Activated naive CD8-positive, alpha-beta T cell treated with anti-CD3 and anti-CD28 coated beads, Interleukin-2, amount 10 ng/mL, durations not matched to agents 7 days and 5 days (primary cell): ENCODE results near the gene PNMA8B. TPM values are rescaled to one million over a fixed set of nuclear protein-coding genes. Genes with fewer than 3 reads are reported as not detected.
"Not testable (repeated sequence)": the region's sequence is repeated elsewhere in the genome, so short reads cannot be mapped to it uniquely, and the experiment has no call there.

Experiments used
- ATAC-seq: fragments of 150-1000 bp; cut with Tn5 transposase; one replicate; pipeline ENCODE4 v1.10.0; 2021; ENCODE audit warnings: low read depth, moderate library complexity
- POLR2A ChIA-PET: fragments of 350-600 bp; sonication (Branson Sonifier 250); formaldehyde crosslinking; loops from one replicate; lab custom pipeline; 2021; ENCODE audit warnings: antibody characterized with exemption; lab: Charles Lee
- DNase-seq: peaks from one replicate; pipeline ENCODE4 v3.0.0; 2021
- H3K27ac Mint-ChIP-seq: one replicate; pipeline ENCODE4 v1.8.0; 2022; ENCODE audit warnings: mild to moderate bottlenecking, mixed read lengths
- H3K27me3 Mint-ChIP-seq: one replicate; pipeline ENCODE4 v1.8.0; 2022; ENCODE audit warnings: mild to moderate bottlenecking, moderate library complexity, mixed read lengths
- H3K36me3 Mint-ChIP-seq: one replicate; pipeline ENCODE4 v1.8.0; 2021; ENCODE audit warnings: mild to moderate bottlenecking, mixed read lengths
- H3K4me1 Mint-ChIP-seq: one replicate; pipeline ENCODE4 v1.8.0; 2021; ENCODE audit warnings: mixed read lengths
- H3K4me3 Mint-ChIP-seq: one replicate; pipeline ENCODE4 v1.8.0; 2022; ENCODE audit warnings: mild to moderate bottlenecking, moderate library complexity, mixed read lengths
- H3K9me3 Mint-ChIP-seq: one replicate; pipeline ENCODE4 v1.8.0; 2021; ENCODE audit warnings: mixed read lengths
- total RNA-seq, 2 experiments: library from RNA; stranded (reverse); gene quantifications; one replicate each; pipeline ENCODE4 v1.2.3, GENCODE V29; 2021

PNMA8B gene
- under 1 TPM; 0.22 to 0.23 TPM for total RNA-seq

- peaks cover 20% of the 10 kb centered on the region for H3K4me1 Mint-ChIP-seq
- peak; percentile 51 for DNase-seq
- H3K27me3 Mint-ChIP-seq = peaks cover 61% of the 10 kb centered on the region
- peak within 1 kb of the TSS; percentile 84 for H3K4me3 Mint-ChIP-seq
- peaks cover 1% of the 10 kb centered on the region for H3K36me3 Mint-ChIP-seq
- H3K9me3 Mint-ChIP-seq = no peaks in the 10 kb centered on the region
- ATAC-seq = no peak
- no peak within 1 kb of the TSS for H3K27ac Mint-ChIP-seq
- POLR2A ChIA-PET = interaction anchor here (0.6 kb wide), 1 partner anchor 79 kb away, joined by 3 read pairs; no protein-coding TSS in a partner anchor
Observed at GRCh38 chr19:46495786-46496099, at the start of gene PNMA8B. Gene PNMA8B (minus strand): TSS chr19:46495867. CDS start chr19:46495465, 402 bp downstream.

- Mint-ChIP-seq H3K4me3 (no peak overlapping the region), H3K9me3 (peaks cover 8% of the 10 kb centered on the region), H3K4me1 (peaks cover 10% of the 10 kb centered on the region), H3K27me3 (peaks cover 7% of the 10 kb centered on the region), H3K27ac (no peak overlapping the region), H3K36me3 (peaks cover 1% of the 10 kb centered on the region)
- DNase-seq (no peak), ATAC-seq (no peak)
- POLR2A ChIA-PET = interaction anchor here (0.6 kb wide), 2 partner anchors 137 to 168 kb away, joined by 3 to 4 read pairs; no protein-coding TSS in a partner anchor
Observed at GRCh38 chr19:46544651-46545050, 49.0 kb upstream of the PNMA8B start.

- DNase-seq (peak; percentile 74), ATAC-seq (peak; percentile 44)
- Mint-ChIP-seq H3K27ac (no peak overlapping the region), H3K36me3 (no peaks in the 10 kb centered on the region), H3K4me1 (peaks cover 11% of the 10 kb centered on the region), H3K9me3 (peaks cover 5% of the 10 kb centered on the region), H3K4me3 (peak overlapping the region; percentile 16), H3K27me3 (peaks cover 2% of the 10 kb centered on the region)
- POLR2A ChIA-PET = interaction anchor here (0.6 to 0.7 kb wide), 4 partner anchors 29 to 858 kb away, joined by 3 to 6 read pairs (median 4); no protein-coding TSS in a partner anchor
Observed at GRCh38 chr19:46542428-46543230, 47.0 kb upstream of the PNMA8B start.

GRCh38 chr19:46537136-46538097 lies 41.8 kb upstream of the PNMA8B start:
- Mint-ChIP-seq H3K36me3 (no peaks in the 10 kb centered on the region), H3K9me3 (no peaks in the 10 kb centered on the region), H3K4me1 (peaks cover 7% of the 10 kb centered on the region), H3K27ac (no peak overlapping the region), H3K4me3 (no peak overlapping the region), H3K27me3 (peaks cover 6% of the 10 kb centered on the region)
- POLR2A ChIA-PET = interaction anchor here (1.1 kb wide), 1 partner anchor 12 kb away, joined by 3 read pairs; no protein-coding TSS in a partner anchor
- peak; percentile 56 for ATAC-seq
- DNase-seq = peak; percentile 73

- no peaks in the 10 kb centered on the region for H3K36me3 Mint-ChIP-seq
Observed at GRCh38 chr19:46536391-46536790, 40.7 kb upstream of the PNMA8B start.

GRCh38 chr19:46533621-46534081 lies 38.0 kb upstream of the PNMA8B start:
- no peak overlapping the region for H3K4me3 Mint-ChIP-seq
- no peaks in the 10 kb centered on the region for H3K36me3 Mint-ChIP-seq
- H3K27me3 Mint-ChIP-seq = peaks cover 4% of the 10 kb centered on the region
- H3K4me1 Mint-ChIP-seq = peaks cover 25% of the 10 kb centered on the region
- DNase-seq (no peak), ATAC-seq (no peak)
- H3K27ac Mint-ChIP-seq = no peak overlapping the region
- POLR2A ChIA-PET = no interaction called here
- no peaks in the 10 kb centered on the region for H3K9me3 Mint-ChIP-seq

More at GRCh38 chr19:46536391-46536790, 40.7 kb upstream of the PNMA8B start:
- Mint-ChIP-seq H3K9me3 (no peaks in the 10 kb centered on the region), H3K27ac (no peak overlapping the region), H3K4me1 (peaks cover 6% of the 10 kb centered on the region), H3K4me3 (no peak overlapping the region), H3K27me3 (peaks cover 6% of the 10 kb centered on the region)
- ATAC-seq (no peak), DNase-seq (no peak)
- POLR2A ChIA-PET = no interaction called here

- Mint-ChIP-seq H3K27me3 (peaks cover 4% of the 10 kb centered on the region), H3K4me3 (no peak overlapping the region), H3K36me3 (no peaks in the 10 kb centered on the region), H3K9me3 (no peaks in the 10 kb centered on the region), H3K4me1 (peaks cover 27% of the 10 kb centered on the region), H3K27ac (no peak overlapping the region)
- DNase-seq (no peak), ATAC-seq (no peak)
- POLR2A ChIA-PET = no interaction called here
Observed at GRCh38 chr19:46533078-46533620, 37.5 kb upstream of the PNMA8B start.

GRCh38 chr19:46530636-46531035 lies 35.0 kb upstream of the PNMA8B start:
- POLR2A ChIA-PET = interaction anchor here (0.7 kb wide), 1 partner anchor 264 kb away, joined by 3 read pairs; no protein-coding TSS in a partner anchor
- ATAC-seq (no peak), DNase-seq (no peak)
- Mint-ChIP-seq H3K4me3 (no peak overlapping the region), H3K27ac (peak overlapping the region; percentile 34), H3K4me1 (peaks cover 26% of the 10 kb centered on the region), H3K27me3 (peaks cover 2% of the 10 kb centered on the region), H3K9me3 (peaks cover 5% of the 10 kb centered on the region), H3K36me3 (peaks cover 5% of the 10 kb centered on the region)

GRCh38 chr19:46529622-46530451 lies 34.2 kb upstream of the PNMA8B start:
- H3K4me1 Mint-ChIP-seq = peaks cover 26% of the 10 kb centered on the region
- POLR2A ChIA-PET = interaction anchor here (1.5 to 2.0 kb wide), 2 partner anchors 9 to 70 kb away, joined by 5 to 8 read pairs; no protein-coding TSS in a partner anchor
- DNase-seq = peak; percentile 84
- no peaks in the 10 kb centered on the region for H3K27me3 Mint-ChIP-seq
- ATAC-seq = peak; percentile 60
- H3K36me3 Mint-ChIP-seq = peaks cover 12% of the 10 kb centered on the region
- H3K27ac Mint-ChIP-seq = peak overlapping the region; percentile 86
- peak overlapping the region; percentile 45 for H3K4me3 Mint-ChIP-seq
- H3K9me3 Mint-ChIP-seq = peaks cover 7% of the 10 kb centered on the region

- Mint-ChIP-seq H3K9me3 (peaks cover 11% of the 10 kb centered on the region), H3K4me1 (peaks cover 31% of the 10 kb centered on the region), H3K4me3 (peak overlapping the region; percentile 45), H3K27ac (peak overlapping the region; percentile 86), H3K36me3 (peaks cover 17% of the 10 kb centered on the region), H3K27me3 (no peaks in the 10 kb centered on the region)
- peak; percentile 19 for ATAC-seq
- POLR2A ChIA-PET = interaction anchor here (1.5 to 2.0 kb wide), 4 partner anchors 8 to 133 kb away, joined by 3 to 8 read pairs (median 4); partner anchors contain the start of gene DACT3
- peak; percentile 35 for DNase-seq
Observed at GRCh38 chr19:46528601-46529590, 33.2 kb upstream of the PNMA8B start.

GRCh38 chr19:46526801-46527200 lies 31.1 kb upstream of the PNMA8B start:
- H3K27me3 Mint-ChIP-seq, H3K4me3 Mint-ChIP-seq, ATAC-seq, DNase-seq, H3K27ac Mint-ChIP-seq: not testable (repeated sequence)
- Mint-ChIP-seq H3K4me1 (peaks cover 46% of the 10 kb centered on the region), H3K9me3 (peaks cover 11% of the 10 kb centered on the region), H3K36me3 (peaks cover 24% of the 10 kb centered on the region)
- POLR2A ChIA-PET = interaction anchor here (0.6 to 1.9 kb wide), 2 partner anchors 10 to 135 kb away, joined by 3 to 4 read pairs; partner anchors contain the start of gene DACT3
